ENCODE measurements around the gene FHOD1. TPM values are rescaled to one million over a fixed set of nuclear protein-coding genes. Genes with fewer than 3 reads are reported as not detected.
A peak's percentile ranks its signal among the peaks of the same experiment; 100 is the strongest.

The FHOD1 gene
- total RNA-seq (2014; rRNA removed; shearing (Covaris generic)) = 22.2 and 25.7 TPM in 2 replicates

- DNase-seq (ENCODE audit: low read depth) = peak; percentile 97
Measured at GRCh38 chr16:67247192-67248072, at the start of gene FHOD1. FHOD1 (minus strand) TSS chr16:67247481; CDS start chr16:67247410, 71 bp downstream.

- peak; percentile 58 for DNase-seq (ENCODE audit: low read depth)
Measured at GRCh38 chr16:67296420-67296819, 49.1 kb upstream of the FHOD1 start.

DNA sequence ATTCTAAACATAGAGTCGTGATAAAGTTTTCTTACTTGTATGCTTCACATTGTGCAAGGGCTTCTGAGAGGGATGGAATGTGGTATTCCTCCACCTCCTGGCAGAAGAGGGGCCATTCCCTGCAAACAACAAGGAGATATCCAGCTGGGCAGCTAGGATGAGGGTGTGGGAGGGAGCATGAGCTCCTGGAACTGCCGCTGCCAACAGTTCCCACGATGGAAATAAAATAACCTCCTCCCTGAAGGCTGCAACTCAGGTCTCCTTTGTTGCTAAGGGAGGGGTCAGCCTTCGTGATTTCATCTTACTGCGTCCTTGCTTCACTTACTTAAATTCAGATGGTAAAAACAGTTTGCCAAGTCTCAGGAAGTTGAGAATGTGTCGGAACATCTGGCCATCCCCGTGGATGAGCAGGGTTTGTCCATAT lies 47.7 kb upstream of the FHOD1 start:
- DNase-seq (ENCODE audit: low read depth) = no peak

DNA sequence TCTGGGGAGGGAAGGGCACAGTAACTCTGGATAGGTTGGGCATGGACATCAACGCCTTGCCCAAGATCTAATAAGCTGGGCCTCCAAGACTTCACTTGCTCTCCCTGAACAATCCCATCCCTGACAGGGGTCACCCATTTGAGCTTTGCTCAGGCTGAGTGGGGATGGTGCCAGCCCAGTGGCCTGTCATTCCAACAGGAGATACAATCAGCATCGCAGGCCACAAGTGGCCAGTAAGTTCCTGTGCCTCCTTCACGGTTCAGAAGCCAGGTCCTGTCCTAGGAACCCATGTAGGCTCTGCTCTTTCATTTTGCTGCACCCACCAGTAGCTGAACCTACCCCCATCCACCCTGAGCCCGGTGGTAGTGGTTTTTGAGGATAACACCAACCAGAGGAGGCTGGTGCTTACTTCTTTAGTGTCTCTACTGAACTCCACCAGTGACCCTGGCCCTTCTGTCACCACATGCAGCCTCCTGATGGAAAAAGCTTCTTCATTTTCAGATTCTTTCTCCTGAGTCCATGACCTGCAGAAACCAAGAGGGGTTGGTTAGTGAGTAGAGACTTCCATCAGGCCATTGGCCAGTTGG lies 47.0 kb upstream of the FHOD1 start:
- no peak for DNase-seq (ENCODE audit: low read depth)

DNA sequence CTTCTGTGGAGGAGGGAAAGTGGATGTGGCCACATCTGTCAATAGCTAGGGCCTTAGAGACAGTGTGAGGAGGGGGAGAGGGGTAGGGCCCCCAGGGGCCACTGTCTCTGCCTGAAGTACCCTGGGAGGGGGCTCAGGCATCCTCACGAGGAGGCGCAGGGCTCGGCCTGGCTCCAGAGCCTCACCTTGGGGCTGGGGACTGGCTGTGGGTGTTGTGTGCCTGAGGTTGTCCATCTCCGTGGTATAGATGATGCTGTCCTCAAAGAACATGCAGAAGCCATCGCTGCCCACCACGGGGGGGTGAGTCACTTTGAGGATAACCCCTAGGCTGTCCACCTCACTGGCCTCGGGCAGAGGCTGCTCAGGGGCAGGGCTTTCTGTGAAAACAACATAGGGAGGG lies 44.2 kb upstream of the FHOD1 start:
- no peak for DNase-seq (ENCODE audit: low read depth)

DNA sequence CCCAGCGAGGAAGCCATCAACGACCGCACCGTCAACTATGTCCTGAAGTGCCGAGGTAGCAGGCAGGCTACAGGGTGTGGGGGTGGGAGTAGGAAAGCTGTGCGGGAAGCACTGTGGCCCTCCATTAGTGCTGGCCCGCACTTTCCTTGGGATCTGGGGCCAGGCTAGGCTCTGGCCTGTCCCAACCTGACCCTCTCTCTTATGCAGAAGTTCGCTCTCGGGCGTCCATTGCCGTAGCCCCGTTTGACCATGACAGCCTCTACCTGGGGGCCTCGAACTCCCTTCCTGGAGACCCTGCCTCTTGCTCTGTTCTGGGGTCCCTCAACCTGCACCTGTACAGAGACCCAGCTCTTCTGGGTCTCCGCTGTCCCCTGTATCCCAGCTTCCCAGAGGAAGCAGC lies 40.7 kb upstream of the FHOD1 start:
- no peak for DNase-seq (ENCODE audit: low read depth)

GRCh38 chr16:67286441-67287235 lies 39.4 kb upstream of the FHOD1 start:
- DNase-seq (ENCODE audit: low read depth) = peak; percentile 20

DNA sequence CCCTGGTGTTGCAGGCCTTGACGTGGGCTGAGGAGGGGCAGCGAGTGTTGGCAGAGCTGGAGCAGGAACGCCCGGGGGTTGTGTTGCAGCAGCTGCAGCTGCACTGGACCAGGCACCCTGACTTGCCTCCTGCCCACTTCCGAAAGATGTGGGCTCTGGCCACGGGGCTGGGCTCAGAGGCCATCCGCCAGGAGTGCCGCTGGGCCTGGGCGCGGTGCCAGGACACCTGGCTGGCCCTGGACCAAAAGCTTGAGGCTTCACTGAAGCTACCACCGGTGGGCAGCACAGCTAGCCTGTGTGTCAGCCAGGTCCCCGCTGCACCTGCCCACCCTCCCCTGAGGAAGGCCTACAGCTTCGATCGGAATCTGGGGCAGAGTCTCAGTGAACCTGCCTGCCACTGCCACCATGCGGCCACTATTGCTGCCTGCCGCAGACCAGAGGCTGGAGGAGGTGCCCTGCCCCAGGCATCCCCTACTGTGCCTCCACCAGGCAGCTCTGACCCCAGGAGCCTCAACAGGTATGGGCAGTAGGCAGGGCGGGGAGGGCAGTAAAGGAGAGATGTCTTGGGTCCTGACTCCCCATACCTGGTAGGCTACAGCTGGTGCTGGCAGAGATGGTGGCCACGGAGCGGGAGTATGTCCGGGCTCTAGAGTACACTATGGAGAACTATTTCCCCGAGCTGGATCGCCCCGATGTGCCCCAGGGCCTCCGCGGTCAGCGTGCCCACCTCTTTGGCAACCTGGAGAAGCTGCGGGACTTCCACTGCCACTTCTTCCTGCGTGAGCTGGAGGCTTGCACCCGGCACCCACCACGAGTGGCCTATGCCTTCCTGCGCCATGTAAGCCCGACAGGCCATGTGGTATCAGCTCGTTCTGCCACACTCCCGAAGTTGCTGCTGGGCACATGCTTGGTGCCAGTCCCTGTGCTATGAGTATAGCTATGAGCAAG lies 37.7 kb upstream of the FHOD1 start:
- DNase-seq (ENCODE audit: low read depth) = peak; percentile 48

DNA sequence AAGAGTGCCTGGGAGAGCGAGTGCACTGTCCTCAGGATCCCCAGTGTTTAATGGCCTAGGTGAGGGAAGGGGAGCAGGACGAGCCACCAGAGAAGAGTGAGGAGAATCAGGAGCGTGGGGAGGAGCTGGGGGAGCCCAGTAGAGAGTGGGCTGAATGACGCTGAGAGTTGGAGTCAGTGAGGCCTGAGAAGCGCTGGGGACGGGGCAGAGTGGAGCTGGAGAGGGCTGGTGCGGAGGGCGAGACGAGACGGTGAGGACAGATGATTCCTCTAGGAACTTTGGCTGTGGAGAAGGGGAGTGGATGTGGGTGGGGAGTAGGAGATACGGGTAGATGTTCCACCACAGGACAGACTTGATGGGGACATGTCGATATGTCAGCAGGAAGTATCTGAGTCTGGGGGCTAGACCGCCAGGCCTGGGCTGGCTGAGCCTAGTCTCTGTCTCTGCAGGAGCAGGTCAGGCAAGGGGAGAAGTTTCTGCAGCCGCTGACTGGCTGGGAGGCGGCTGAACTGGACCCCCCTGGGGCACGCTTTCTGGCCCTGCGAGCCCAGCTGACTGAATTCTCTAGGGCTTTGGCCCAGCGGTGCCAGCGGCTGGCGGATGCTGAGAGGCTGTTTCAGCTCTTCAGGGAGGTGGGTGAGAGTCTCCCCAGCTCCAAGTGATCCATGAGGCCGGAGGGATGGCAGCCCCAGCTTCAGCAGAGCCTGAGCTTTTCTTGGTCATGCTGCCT lies 36.7 kb upstream of the FHOD1 start:
- no peak for DNase-seq (ENCODE audit: low read depth)

DNA sequence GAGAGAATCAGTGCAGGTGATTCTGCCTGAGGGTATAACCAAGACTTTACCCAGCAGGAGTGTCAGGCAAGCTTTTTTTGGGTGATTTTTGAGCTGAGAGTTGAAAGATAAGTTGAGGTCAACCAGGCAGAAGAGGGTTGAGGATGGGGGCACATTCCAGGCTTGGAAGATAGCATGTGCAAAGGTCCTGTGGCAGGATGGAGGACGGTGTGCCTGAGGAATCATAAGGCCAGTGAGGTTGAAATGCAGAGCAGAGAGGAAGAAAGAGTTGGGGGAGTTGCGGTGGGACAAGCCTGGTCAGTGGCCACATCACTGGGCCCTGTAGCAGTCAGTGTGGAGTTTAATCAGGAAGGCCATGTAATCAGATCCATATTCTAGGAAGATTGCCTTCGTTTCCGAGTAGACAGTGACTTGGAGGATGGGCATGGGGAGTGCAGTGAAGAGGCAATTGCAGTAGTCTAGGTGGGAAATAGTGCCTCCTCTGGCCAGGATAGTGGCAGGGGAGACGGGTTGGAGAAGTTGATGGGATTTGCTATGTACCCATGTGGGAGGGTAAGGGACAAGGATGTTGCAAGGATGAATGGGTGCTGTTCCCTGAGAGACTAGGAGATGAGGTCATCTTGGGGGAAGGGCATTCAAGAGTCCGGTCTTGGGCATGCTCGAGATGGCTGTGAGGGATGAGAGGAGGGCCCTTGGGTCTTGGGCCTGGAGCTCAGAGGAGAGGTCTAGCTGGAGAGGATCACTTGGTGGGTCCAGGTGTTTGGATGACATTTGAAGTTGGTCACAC lies 36.0 kb upstream of the FHOD1 start:
- no peak for DNase-seq (ENCODE audit: low read depth)

DNA sequence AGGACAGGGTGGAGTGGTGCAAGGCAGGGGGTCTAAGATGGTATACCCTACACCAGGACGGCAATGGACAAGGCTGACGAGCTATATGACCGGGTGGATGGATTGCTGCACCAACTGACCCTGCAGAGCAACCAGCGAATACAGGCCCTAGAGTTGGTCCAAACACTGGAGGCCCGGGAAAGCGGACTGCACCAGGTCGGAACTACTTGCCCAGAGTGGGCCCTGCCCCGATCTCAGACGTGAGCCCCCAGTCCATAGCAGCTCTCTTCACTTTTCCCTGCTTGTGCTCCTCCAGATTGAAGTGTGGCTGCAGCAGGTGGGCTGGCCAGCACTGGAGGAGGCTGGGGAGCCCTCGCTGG lies 35.1 kb upstream of the FHOD1 start:
- no peak for DNase-seq (ENCODE audit: low read depth)

DNA sequence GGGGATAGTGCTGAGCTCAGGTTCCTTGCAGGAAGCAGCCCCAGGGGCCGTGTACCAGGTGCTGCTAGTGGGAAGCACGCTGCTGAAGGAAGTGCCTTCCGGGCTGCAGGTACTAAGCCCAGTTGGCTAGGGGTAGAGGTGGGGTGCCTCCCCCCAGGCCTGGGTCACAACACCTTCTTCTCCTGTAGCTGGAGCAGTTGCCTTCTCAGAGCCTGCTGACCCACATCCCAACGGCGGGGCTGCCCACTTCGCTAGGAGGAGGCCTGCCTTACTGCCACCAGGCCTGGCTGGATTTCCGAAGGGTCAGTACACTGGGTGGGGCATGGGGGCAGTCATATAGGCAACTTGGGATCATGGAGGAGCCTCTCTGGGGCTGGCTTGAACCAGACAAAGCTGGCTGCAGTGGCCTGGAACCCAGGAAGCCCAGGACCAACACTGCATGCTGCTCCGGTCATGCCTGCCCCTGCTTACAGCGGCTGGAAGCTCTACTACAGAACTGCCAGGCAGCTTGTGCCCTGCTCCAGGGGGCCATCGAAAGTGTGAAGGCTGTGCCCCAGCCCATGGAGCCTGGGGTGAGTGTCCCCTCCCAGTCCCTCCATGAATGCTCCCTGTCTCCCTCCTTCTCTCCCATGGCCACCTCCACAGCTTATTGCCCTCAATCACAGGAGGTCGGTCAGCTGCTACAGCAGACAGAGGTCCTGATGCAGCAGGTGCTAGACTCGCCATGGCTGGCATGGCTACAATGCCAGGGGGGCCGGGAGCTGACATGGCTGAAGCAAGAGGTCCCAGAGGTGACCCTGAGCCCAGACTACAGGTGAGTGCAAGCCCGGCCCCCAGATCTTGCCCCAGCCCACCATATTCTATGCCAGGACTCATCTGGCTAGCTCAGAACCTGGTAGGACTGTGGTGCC lies 34.5 kb upstream of the FHOD1 start:
- DNase-seq (ENCODE audit: low read depth) = no peak

- no peak for DNase-seq (ENCODE audit: low read depth)
Measured at GRCh38 chr16:67280090-67281015, 33.1 kb upstream of the FHOD1 start.

- DNase-seq (ENCODE audit: low read depth) = peak; percentile 85
Measured at GRCh38 chr16:67279296-67280089, 32.2 kb upstream of the FHOD1 start, which contains the start of gene PLEKHG4. PLEKHG4 (plus strand) TSS chr16:67279532; CDS start chr16:67280045, 513 bp downstream.

DNA sequence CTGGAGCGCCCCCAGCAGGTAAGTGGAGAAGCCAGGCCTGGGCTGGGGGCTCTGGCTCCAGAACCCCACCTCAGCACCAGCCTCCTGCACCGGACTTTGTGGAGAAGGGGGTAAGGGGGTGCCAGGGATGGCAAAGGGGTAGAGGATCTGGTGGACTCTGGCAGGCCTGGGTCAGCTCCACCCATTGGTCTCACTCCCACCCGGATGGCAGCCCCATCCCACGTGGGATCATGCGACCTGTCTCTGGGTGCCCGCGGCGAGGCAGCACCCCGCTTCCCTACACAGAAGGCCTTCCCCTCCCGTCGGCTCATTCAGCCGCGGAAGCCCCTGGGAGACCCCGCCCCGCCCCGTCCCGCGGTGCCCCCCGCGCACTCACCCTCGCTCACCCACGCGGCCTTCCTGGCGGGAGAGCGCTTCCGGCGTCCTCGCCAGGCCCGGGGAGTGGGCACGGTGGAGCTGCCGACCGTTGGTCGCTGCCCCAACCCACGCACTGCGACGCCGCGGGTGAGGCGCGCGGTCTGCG lies 31.6 kb upstream of the FHOD1 start:
- DNase-seq (ENCODE audit: low read depth) = peak; percentile 66

DNA sequence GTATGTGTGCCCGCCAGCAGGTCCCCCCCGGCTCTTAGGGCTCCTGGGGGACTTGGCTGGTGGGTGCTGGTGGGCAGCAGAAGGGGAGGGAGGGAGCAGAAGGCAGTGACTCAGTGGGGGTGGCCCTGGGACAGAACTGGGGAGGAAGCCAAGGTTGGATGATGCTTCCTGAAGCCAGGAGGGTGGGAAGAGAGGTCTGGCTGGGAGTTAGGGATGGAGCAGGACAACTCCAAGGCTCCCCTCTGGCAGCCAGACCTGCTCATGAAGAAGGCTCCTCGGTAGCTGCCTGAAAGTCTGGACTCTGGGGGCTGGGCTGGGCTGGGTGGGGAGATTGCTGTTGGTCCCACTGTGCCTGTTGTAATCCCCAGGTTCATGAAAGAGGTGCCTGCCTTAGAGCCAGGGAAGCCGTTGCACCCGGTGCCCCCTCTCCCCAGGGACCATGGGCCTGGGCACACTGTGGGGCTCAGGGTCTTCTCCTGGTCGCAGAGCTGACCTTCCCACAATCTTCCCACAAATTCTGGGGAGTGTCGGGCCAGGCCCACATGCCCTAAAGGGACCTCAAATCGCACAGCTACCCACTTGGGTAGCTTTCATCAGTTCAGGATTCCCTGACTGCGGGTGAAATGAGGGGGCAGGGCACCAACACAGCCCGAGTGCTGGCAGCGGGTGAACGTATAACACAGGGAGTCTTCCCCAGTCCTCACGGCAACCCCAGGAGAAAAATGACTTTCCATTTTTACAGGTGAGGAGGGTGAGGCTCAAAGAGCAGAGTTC lies 30.9 kb upstream of the FHOD1 start:
- DNase-seq (ENCODE audit: low read depth) = peak; percentile 85

Measured in Daoy (cell line).